ENCODE measurements around the gene TBATA. TPM values are rescaled to one million over a fixed set of nuclear protein-coding genes. Genes with fewer than 3 reads are reported as not detected.

Gene TBATA
- total RNA-seq, 1 experiment from 2014 or later = not detected

GRCh38 chr10:70761727-70762350 lies 23.3 kb downstream of the TBATA start:
- intact Hi-C loops (cut with micrococcal nuclease; ENCODE audit: unreplicated experiment) = no loop called here
- Histone ChIP-seq H3K27me3 (replicated peaks; ENCODE audit: insufficient read depth, low read depth, low read length, poor library complexity) (no peaks in the 10 kb centered on the region), H3K36me3 (ENCODE audit: insufficient read depth, low read length, poor library complexity, severe bottlenecking) (no peaks in the 10 kb centered on the region), H3K4me3 (ENCODE audit: low read depth, low read length, poor library complexity, severe bottlenecking) (no peak overlapping the region), H3K4me1 (ENCODE audit: insufficient read depth, low read length, poor library complexity, severe bottlenecking) (peaks cover 11% of the 10 kb centered on the region), H3K9me3 (ENCODE audit: low read depth, low read length, poor library complexity, severe bottlenecking) (peaks cover 4% of the 10 kb centered on the region), H3K27ac (ENCODE audit: low read depth, low read length, poor library complexity, severe bottlenecking) (no peak overlapping the region)
- ChIA-PET CTCF (no interaction called here), POLR2A (ENCODE audit: low non-redundant PET) (no interaction called here)
- BruUV-seq (replicated peaks) = no TSS peak
- no peak for DNase-seq (ENCODE audit: low spot score)
- TF ChIP-seq EZH2 (IDR thresholded peaks at IDR 0.05; ENCODE audit: borderline replicate concordance, low read depth, low read length, poor library complexity, severe bottlenecking) (no peak), CTCF (conservative IDR thresholded peaks at IDR 0.05; ENCODE audit: low read depth, low read length) (no peak)

- no peak for DNase-seq (ENCODE audit: low spot score)
- H3K27ac ChIP-seq (ENCODE audit: low read depth, low read length, poor library complexity, severe bottlenecking) = no peak overlapping the region
These were observed 24.1 kb downstream of the TBATA start for GRCh38 chr10:70761031-70761601.

GRCh38 chr10:70760271-70760787 lies 24.8 kb downstream of the TBATA start:
- H3K27me3 ChIP-seq (replicated peaks; ENCODE audit: insufficient read depth, low read depth, low read length, poor library complexity) = no peaks in the 10 kb centered on the region
- DNase-seq (ENCODE audit: low spot score) = no peak
- no peak overlapping the region for H3K4me3 ChIP-seq (ENCODE audit: low read depth, low read length, poor library complexity, severe bottlenecking)
- no peak for TF ChIP-seq EZH2 (IDR thresholded peaks at IDR 0.05; ENCODE audit: borderline replicate concordance, low read depth, low read length, poor library complexity, severe bottlenecking)
- no peak for TF ChIP-seq CTCF (conservative IDR thresholded peaks at IDR 0.05; ENCODE audit: low read depth, low read length)
- CTCF ChIA-PET = no interaction called here
- H3K4me1 ChIP-seq (ENCODE audit: insufficient read depth, low read length, poor library complexity, severe bottlenecking) = peaks cover 11% of the 10 kb centered on the region
- intact Hi-C loops (cut with micrococcal nuclease; ENCODE audit: unreplicated experiment) = no loop called here
- H3K36me3 ChIP-seq (ENCODE audit: insufficient read depth, low read length, poor library complexity, severe bottlenecking) = no peaks in the 10 kb centered on the region
- H3K9me3 ChIP-seq (ENCODE audit: low read depth, low read length, poor library complexity, severe bottlenecking) = no peaks in the 10 kb centered on the region
- POLR2A ChIA-PET (ENCODE audit: low non-redundant PET) = no interaction called here
- no peak overlapping the region for H3K27ac ChIP-seq (ENCODE audit: low read depth, low read length, poor library complexity, severe bottlenecking)
- no TSS peak for BruUV-seq (replicated peaks)

More at GRCh38 chr10:70761031-70761601, 24.1 kb downstream of the TBATA start:
- no peak overlapping the region for H3K4me3 ChIP-seq (ENCODE audit: low read depth, low read length, poor library complexity, severe bottlenecking)
- peaks cover 11% of the 10 kb centered on the region for H3K4me1 ChIP-seq (ENCODE audit: insufficient read depth, low read length, poor library complexity, severe bottlenecking)
- no TSS peak for BruUV-seq (replicated peaks)
- peaks cover 4% of the 10 kb centered on the region for H3K9me3 ChIP-seq (ENCODE audit: low read depth, low read length, poor library complexity, severe bottlenecking)
- TF ChIP-seq EZH2 (IDR thresholded peaks at IDR 0.05; ENCODE audit: borderline replicate concordance, low read depth, low read length, poor library complexity, severe bottlenecking) (no peak), CTCF (conservative IDR thresholded peaks at IDR 0.05; ENCODE audit: low read depth, low read length) (no peak)
- no peaks in the 10 kb centered on the region for H3K36me3 ChIP-seq (ENCODE audit: insufficient read depth, low read length, poor library complexity, severe bottlenecking)
- H3K27me3 ChIP-seq (replicated peaks; ENCODE audit: insufficient read depth, low read depth, low read length, poor library complexity) = no peaks in the 10 kb centered on the region
- POLR2A ChIA-PET (ENCODE audit: low non-redundant PET) = no interaction called here
- intact Hi-C loops (cut with micrococcal nuclease; ENCODE audit: unreplicated experiment) = no loop called here
- CTCF ChIA-PET = no interaction called here
